KG1 (cell line): ENCODE results near the gene SP7.
"Not testable (repeated sequence)": the region's sequence is repeated elsewhere in the genome, so short reads cannot be mapped to it uniquely, and the experiment has no call there.

Experiments used
- DNase-seq: peaks from one replicate; lab custom pipeline; 2025; lab: John Stamatoyannopoulos, UW

SP7 gene

DNA sequence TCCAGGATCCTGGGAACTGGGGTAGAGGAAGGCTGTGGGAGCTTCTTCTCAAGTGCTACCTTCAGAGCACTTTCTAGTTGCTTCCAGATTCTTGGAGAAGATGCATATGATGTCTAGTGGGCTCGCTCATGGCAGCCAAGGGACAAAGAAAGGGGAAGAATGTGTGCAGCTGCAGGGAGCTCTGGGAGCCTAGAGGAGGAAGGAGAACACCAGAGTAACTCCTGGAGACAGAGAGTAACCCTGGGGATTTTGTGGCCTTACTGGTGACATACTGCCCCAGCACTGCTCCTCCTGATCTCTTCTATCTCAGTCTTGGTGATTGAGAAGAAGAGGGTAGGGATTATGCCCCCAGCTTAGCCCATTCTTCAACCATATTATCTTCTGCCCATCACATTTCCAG lies 10.3 kb upstream of the SP7 start:
- no peak for DNase-seq

DNA sequence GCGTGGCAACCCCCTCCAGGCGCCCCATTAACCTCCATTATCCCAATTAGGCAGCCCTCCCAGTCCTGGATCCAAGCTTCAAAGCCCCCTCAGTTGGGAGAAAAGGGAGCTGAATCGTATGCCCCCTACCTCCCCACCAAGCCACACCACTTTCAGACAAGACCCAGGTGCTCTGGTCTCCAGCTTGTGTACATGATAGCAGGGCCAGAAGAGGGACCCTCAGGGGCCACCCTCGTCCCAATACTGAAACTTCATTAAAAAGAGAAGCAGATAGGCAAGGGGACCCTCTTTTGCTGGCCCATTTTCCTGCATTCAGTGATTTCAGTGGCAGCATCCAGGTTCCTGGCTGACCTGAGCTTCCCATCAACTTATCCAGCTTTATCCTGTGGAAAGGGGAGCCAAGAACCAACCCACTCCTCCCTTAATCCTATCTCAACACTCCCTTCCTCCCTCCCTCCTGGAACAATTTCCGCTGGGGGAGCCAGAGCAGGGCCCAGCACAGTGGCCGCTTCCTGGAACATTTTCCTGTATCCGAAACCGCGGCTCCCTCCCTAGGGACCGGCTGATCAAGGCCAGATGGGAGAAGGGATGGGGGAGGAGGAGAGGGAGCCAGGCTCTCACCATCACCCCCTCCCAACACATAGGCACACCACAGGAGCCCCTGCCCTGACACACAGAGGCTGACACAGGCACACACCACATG lies 9.5 kb upstream of the SP7 start:
- DNase-seq = no peak

DNA sequence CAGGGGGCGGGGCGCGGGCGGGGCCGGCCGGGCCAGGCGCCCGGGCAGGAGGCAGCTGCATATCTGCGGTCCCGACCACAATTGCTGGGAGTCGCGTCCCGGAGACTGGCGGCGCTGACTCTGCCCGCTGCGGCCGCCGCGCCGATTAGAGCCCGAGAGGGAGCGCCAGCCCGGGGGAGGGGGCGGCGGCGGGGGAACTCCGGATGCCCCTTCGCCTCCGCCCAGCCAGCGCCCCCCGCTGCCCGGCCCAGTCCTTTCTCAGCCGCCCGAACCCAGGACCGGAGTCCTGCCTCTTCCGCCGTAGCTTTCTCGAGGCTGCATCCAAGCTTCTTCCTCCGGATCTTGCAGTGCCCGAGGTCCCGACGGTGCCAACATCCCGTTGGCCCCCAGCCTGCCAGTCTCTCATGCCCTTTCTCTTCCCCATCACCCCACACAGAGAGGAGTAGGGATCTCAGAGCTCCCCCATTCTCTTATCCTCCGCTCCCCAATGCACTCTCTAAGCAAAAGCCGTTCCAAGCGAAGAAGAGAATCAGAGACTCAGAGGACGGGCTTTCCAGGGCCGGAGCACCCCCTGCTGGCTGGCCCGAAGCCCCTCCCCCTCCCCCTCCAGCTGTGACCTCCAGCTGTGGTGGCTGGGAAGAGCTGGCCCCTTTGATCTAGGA lies 8.8 kb upstream of the SP7 start:
- DNase-seq = peak; percentile 13

DNA sequence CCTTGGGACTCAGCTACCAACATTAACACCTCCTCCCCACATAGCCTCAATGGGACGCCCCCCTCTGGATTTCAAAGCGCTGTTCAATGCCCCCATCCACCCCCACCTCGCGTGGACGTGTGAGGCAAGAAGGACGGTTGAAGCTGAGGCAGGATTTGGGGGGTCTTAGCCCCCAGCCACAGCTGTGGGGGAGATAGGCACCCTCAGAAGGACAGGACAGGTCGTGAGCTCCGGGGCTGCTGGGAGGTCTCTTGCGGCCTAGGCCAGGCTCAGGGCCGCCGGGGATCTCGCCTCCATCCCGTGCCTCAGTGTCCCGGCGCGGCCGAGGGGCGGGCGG lies 8.3 kb upstream of the SP7 start:
- no peak for DNase-seq

DNA sequence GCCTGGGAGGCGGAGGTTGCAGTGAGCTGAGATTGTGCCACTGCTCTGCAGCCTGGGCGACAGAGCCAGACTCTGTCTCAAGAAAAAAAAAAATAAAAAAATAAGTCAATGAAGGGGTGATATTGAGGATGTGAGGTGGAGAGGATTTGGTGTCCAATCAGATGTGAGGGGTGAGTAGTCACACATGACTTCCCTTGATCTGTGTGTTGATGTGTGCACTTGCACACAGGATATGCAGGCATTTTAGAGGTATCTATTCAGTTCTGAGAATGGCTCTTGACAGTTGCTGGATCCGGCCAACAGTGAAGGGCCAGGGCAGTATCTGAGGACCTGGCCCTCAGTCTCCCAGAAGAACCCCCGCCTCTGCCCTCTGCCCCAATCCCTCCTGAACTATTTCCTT lies 7.8 kb upstream of the SP7 start:
- no peak for DNase-seq

DNA sequence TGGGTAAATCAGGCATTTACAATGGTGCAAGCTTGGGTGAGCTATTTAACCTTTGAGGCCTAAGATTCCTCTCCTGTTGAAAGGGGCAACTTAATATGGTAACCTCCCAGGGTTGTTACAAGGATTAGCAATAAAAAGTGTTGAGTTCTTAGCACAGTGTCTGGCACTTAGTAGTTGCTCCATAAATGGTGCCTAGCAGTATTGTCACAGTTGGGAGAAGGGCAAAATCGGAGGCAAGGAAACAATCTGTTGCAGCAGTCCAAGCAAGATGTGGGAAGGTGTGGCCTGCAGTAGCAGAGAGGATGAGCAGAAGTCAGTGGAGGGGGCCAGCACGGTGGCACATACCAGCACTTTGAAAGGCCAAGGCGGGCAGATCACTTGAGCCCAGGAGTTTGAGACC lies 7.3 kb upstream of the SP7 start:
- no peak for DNase-seq

DNA sequence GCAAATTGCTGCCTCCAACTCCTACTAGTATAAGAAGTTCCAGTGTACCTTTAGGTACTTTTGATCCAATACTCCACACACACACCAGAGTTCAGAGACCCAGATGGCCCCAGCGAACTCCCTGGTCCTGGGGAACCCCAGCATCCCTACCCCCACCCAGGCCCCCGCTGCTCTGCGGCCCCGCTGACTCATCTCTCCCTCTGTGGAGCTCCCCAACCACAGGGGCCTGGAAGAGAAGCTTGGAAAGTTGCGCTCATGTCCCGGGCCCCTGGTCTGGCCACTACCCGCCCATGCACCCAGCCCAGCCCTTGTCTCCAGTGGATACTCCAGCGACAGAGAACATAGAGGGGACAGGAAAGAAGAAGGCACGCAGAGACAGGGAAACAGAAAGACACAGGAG lies 4.2 kb upstream of the SP7 start:
- DNase-seq = no peak

DNA sequence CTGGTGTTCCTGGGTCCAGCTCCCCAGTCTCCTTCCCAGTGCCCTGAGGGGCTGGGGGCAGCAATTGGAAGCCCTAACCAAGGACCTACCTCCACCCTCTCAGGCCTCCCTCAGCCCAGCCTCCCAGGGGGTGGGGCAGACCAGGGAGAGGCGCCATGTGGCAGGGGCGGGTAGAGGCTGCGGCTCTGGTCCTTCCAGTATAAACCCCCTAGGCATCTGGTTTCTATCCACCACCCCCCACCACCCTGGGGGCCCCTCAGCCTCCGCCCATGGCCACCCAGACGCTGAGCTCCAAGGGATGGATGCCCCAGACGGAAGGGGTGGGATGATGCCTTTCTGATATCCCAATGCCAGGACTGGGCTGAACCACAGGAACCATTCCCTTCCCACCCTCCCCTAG lies 2.8 kb upstream of the SP7 start:
- no peak for DNase-seq

DNA sequence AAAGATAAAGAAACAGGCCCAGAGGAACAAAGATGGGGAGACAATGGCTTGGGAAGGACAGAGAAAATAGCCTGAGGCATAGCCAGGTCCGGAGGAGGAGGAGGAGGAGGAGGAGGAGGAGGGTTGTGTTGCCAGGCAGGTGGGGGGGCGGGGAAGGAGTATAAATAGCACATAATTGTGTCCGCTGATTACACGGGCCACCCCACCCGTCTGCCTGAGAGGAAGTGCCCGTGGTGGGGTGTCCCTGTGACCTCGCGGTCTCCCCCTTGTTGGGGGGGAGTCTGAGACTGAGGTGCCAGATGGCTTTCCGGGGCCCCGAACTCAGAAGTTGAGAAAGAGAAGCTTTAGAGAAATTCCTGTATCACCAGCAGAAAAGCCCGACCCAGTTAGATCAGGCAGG lies 1.9 kb upstream of the SP7 start:
- no peak for DNase-seq

DNA sequence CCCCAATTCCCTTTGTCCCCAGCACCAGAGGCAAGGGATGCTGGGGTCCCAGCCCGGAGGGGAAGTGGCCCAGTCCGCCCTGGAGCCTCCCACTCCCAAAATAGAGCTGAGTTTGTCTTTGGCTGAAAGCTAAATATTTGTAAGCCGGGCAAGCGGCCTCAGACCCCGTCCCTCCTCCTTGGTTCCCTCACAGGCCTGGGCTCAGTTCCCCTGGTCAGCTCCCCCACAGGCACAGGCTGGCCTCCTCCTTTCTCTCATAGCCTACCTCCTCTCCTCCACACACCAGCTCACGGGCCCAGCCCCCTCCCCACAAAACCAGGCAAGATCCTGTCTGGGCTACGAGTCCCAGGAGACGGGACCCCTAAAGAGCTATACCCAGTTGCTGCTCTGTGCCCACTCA lies 1.3 kb downstream of the SP7 start:
- DNase-seq = no peak

DNA sequence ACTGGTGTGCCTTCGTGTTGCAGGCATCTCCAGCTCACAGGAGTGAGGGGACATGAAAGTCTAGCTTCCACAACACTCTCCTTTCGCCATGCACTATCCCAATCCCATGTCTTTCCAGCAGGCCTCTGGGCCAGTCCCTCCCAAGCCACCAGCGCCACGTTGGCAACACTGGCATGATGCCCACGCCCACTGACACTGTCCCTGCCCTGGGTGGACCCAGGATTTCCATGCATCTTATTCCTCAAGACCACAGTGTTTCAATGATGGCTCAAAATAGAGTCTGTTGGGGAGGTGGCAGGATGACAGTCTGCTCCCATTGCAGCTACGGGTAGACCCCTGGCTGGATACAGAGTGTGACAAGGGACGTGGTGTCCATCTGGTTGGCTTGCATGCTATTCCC lies 2.3 kb downstream of the SP7 start:
- no peak for DNase-seq

DNA sequence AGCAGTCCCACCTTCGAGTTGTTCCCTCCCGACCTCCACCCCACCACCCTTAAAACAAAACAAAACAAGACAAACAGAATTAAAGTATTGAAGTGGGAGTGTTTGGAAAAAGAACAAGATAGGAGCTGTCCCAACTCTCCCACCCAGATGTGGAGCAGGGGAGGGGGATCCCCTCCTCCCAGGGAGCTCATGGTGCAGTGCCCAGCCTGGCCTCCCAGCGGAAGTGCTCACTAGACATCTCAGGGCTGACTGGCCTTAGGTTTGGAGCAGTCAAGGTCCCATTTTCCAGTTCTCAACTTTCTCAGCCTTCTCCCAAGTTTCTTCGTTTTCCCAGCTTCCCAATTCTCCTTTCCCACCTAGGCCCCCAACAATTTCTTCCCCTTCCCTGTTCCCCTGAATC lies 2.9 kb downstream of the SP7 start:
- no peak for DNase-seq

DNA sequence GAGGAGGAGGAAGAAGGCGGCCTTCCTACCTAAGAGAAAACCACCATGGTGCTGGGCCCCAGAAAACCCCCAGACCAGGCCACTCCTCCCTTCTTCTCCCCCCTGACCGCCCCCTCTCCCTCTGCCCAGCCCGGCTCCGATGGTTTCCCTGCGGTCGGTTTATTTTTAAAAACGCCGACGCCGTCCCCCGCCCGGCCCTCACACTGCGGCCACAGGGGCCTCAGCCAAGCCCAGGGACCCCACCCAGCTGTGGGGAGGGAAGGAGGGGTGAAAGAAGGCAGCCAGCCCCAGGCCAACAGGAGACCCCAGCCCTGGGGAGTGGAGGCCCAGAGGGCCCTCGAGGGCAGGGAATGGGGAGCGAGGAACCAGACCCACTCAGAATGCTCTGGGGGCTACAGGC lies 3.4 kb downstream of the SP7 start:
- DNase-seq = no peak

DNA sequence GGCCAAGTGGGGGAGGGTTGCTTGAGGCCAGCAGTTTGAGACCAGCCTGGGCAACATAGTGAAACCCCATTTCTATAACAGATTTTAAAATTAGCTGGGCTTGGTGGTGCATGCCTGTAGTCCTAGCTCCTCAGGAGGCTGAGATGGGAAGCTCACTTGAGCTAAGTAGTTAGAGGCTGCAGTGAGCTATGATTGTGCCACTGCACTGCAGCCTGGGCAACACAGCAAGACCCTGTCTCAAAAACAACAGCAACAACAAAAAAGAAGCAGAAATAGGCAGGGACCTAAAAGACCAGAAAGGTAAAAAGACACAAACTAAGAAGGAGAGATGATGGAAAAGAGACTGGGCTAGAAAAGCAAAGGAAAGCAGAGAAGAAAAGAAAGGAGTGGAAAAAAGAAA lies 3.8 kb downstream of the SP7 start:
- DNase-seq = not testable (repeated sequence)

DNA sequence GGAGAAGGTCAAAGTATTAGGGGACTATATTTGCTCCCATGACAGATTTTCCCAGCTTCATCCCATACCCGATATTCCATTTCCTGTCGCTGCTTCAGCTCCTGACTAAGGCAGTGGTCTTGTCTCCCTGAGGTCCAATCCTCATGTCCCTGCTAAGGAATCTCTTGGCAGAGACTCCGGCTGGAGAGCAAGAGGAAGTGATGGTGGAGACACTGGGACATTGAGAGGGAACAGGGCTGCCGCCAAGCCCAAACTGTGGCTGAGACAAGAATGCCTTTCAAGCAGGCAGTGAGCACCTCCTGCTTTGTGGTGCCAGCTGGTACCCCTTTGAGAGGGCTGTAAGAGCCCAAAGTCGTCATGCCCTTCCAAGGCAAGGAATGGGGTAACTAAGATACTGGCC lies 5.5 kb downstream of the SP7 start:
- no peak for DNase-seq

DNA sequence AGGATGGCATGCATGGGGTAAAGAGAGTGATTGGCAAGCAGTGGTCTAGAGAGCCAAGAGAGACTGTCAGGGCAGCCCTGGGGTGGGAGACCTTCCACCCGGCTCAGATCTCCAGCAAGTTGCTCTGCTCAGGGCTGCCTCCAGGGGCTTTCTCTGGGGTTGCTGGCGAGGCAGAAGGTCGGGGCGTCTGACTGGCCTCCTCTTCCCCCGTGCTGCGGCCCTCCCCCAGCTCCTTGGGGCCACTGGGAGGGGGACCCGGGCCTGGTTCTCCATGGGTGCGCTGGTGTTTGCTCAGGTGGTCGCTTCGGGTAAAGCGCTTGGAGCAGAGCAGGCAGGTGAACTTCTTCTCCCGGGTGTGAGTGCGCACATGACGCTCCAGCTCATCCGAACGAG lies 8.1 kb downstream of the SP7 start:
- no peak for DNase-seq

DNA sequence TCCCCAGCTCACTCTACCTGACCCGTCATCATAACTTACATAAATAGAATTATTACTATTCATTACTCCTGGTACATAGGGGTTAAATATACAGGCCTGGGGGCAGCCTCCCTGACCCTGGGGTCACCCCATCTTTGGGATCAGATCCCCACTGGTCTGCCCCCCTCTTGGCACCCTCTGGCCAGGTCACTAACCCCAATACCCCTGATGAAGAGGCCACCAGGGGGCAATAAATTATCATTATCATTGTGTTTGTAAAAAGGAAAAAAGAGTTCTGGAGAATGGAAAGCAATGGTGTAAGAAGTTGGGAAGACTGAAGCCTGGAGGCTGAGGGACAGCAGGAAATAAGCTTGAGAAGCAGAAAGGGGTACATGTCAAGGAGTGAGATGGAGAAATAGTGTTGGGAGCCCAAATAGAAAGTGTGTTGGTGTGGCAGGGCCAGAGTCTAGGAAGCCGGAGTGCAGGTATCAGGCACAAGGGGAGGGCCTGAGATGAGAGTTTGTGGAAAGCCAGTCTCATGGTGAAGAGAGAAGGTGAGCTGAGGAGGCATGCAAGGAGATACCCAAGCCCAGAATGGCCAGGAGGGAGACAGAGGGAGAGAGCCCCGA lies 8.6 kb downstream of the SP7 start:
- no peak for DNase-seq

DNA sequence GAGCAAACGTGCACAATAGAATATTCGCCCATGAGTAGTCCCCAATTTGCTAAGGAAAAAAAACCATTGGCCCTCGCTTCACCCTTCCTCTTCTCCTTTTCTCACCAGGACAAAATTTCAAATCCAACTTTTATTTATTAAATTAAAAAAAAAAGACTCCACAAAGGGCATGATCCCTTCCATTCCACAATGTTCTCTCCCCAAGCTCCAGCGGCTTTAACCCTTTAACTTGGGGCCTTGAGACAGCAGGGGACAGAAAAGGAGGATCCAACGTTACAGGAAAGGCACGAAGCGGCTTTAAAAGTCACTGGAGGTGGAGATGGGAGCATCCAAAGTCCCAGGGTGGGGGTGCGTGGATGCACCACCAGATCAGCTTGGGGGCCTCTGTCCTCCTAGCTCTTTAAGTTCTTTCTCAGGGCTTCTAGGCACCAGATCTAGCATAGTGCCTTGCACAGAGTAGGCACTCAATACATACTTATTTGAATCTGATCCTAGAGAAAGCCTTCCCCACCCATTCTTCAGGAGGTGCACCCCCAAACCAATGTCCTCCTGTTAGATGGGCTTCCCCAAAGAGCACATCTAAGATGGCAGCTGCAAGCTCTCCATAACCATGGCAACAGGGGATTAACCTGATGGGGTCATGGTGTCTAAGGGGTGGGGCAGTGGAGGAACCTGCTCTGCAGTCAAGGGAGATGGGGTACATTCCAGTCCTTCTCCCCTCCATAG lies 9.5 kb downstream of the SP7 start:
- DNase-seq = no peak

DNA sequence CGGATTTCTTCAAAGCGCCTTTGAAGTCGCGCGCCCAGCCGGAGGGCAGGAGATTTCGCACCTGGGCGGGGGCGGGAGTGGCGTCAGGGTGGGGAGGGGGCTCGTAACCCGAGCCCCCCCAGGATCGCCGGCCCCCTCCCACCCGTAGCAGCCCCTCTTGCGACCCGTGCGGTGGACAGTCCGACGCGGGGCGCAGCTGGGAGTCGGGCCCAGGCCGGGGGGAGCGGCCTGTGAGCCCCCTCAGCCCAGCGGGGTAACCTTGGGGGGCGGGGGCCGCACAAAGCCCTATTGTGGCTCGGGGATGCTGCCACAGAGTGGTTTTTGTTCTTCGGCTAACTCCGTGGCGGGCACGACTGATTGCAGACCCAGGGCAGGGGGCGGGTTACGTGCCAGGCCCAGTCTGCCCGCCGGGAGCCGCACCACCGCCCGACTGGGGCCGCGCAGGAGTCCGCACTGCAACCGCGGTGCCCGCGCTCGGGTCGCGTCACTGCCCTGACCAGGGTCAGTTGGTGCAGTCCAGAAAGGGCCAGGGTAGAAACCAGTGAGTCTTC lies 10.6 kb downstream of the SP7 start:
- DNase-seq = no peak

DNA sequence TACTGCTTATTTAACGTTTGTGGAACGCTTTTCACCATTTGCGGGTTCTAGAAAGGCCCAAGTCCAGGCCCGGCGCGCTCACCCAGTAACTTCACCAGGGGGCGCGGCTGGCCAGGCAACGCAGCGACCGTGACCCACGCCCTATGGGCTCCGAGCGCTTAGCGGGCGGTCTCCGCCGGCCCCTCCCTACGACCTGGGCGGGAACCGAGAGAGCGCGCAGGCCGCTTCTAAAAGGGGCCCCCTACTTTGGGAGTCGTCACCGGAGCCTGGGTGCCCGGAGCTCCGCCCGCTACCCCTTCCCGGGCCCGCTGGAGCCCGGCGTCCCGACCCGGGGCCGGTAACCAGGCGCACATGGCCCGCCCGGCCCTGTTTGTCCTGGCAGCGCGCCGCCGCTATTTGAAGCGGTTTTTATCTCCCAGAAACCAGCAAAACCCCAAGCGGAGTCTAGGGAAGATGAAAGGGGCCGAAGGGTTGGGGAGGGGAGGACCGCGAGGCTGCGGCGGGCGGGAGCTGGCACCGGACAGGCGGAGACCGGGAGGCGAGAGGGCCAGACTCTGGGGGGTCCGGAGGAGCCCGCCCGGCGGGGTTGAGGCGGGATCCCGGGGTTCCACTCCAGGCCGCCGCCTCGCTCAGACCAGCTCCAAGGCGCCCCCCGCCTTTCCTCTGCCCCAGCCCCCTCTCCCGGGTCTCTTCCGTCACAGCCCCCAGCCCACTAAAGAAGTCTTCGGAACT lies 11.2 kb downstream of the SP7 start:
- DNase-seq = peak; percentile 9

DNA sequence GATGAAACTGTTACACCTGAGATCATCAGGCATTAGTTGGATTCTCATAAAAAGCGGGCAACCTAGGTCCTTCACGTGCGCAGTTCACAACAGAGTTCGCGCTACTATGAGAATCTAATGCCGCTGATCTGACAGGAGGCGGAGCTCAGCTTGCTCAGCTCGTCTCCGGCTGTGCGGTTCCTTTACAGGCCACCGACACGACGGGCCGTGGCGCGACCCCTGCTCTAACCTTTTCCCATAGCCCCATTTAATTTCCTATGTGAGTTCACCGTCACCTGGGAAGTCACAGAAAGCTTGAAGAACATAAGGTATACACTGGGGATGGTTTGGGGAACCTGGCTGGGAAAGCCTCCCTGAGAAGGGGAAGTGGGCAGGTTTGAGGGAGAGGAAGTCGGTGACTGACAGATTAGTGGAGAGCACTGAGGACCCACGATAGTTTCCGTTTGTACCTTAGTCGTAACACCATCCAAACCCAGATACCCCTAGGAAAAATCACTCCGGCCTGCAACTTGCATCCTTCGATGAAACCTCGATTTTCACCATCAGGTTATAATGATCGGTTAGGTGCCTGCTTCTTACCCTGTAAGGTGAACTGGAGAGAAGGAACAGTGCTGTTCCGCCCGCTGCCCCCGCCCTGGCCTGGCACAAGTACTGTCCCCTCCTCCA lies 11.9 kb downstream of the SP7 start:
- no peak for DNase-seq
